Lower lobe of right lung (tissue), 2 donors: Measurements from ENCODE around the gene OST4. TPM values are rescaled to one million over a fixed set of nuclear protein-coding genes. Genes with fewer than 3 reads are reported as not detected.

Experiments used
- ATAC-seq, 2 donors: fragments of 200-7000 bp; cut with Tn5 transposase; one replicate each; pipeline ENCODE4 v1.9.1; 2020 to 2022; ENCODE audit warnings: mild to moderate bottlenecking in 2 of 2, moderate library complexity in 2 of 2
- DNase-seq: peaks from one replicate; pipeline ENCODE4 v3.0.0-alpha.2; 2020
- H3K27ac ChIP-seq: fragments of 200-600 bp; one replicate; pipeline ENCODE4 v1.8.0; 2022
- H3K27me3 ChIP-seq: fragments of 200-600 bp; one replicate; pipeline ENCODE4 v1.8.0; 2022; ENCODE audit warnings: low read depth
- H3K36me3 ChIP-seq: fragments of 200-600 bp; one replicate; pipeline ENCODE4 v1.8.0; 2022; ENCODE audit warnings: mild to moderate bottlenecking
- H3K4me1 ChIP-seq: fragments of 200-600 bp; one replicate; pipeline ENCODE4 v1.8.0; 2022
- H3K4me3 ChIP-seq: fragments of 200-600 bp; one replicate; pipeline ENCODE4 v1.8.0; 2022; ENCODE audit warnings: mild to moderate bottlenecking
- H3K9me3 ChIP-seq: fragments of 200-600 bp; one replicate; pipeline ENCODE4 v1.8.0; 2022
- CTCF ChIP-seq: fragments of 200-600 bp; IDR thresholded peaks from one replicate; pipeline ENCODE4 v1.8.0; 2022; ENCODE audit warnings: antibody characterized with exemption, mild to moderate bottlenecking
- intact Hi-C: fragments of 100-400 bp; cut with DNase I; formaldehyde crosslinking; loops from one replicate; pipeline ENCODE4 v1.11.0; 2022
- total RNA-seq: library from RNA; stranded (reverse); fragmentation: NEBNext Ultra II Directional; extraction: Animal tissue kit (Norgen Biotek cat#: 25700); gene quantifications from one replicate; pipeline ENCODE4 v1.2.1, GENCODE V29; 2021
- donor health status: DM: no; HTN: yes; CAD: no; lungs with severe emphysema.

Gene OST4
- total RNA-seq, 1 donor from 2014 or later: 243 TPM

GRCh38 chr2:27024188-27024587, 47.3 kb downstream of the OST4 start:
- no peaks in the 10 kb centered on the region for H3K9me3 ChIP-seq
- DNase-seq (no peak), ATAC-seq (no peak)
- no peak overlapping the region for H3K4me3 ChIP-seq
- H3K4me1 ChIP-seq: no peaks in the 10 kb centered on the region
- no peak overlapping the region for H3K27ac ChIP-seq
- no peaks in the 10 kb centered on the region for H3K27me3 ChIP-seq
- intact Hi-C loops: no loop called here
- TF ChIP-seq CTCF: no peak
- peaks cover 44% of the 10 kb centered on the region for H3K36me3 ChIP-seq

- DNase-seq: no peak
Observed at GRCh38 chr2:27023740-27024139, 47.7 kb downstream of the OST4 start.

GRCh38 chr2:27021253-27022049, 50.0 kb downstream of the OST4 start:
- H3K9me3 ChIP-seq: no peaks in the 10 kb centered on the region
- no peak for DNase-seq

More at GRCh38 chr2:27023740-27024139, 47.7 kb downstream of the OST4 start:
- peaks cover 44% of the 10 kb centered on the region for H3K36me3 ChIP-seq
- no peak for ATAC-seq
- no peak for TF ChIP-seq CTCF
- no peaks in the 10 kb centered on the region for H3K9me3 ChIP-seq
- H3K4me3 ChIP-seq: no peak overlapping the region
- no peaks in the 10 kb centered on the region for H3K4me1 ChIP-seq
- no peak overlapping the region for H3K27ac ChIP-seq
- intact Hi-C loops: no loop called here
- no peaks in the 10 kb centered on the region for H3K27me3 ChIP-seq

More at GRCh38 chr2:27021253-27022049, 50.0 kb downstream of the OST4 start:
- no peak for ATAC-seq
- H3K27ac ChIP-seq: no peak overlapping the region
- intact Hi-C loops: no loop called here
- no peaks in the 10 kb centered on the region for H3K27me3 ChIP-seq
- no peak for TF ChIP-seq CTCF
- H3K36me3 ChIP-seq: peaks cover 38% of the 10 kb centered on the region
- H3K4me3 ChIP-seq: no peak overlapping the region
- no peaks in the 10 kb centered on the region for H3K4me1 ChIP-seq

Other genes starting within 250 kb of the OST4 start
- not detected for gene DPYSL5, start 223.5 kb downstream of the OST4 start, total RNA-seq
- 27.1 TPM for gene MAPRE3, start 101.0 kb downstream of the OST4 start, total RNA-seq
- gene TMEM214, start 38.7 kb downstream of the OST4 start, total RNA-seq: 62.9 TPM
- gene AGBL5, start 20.0 kb downstream of the OST4 start, total RNA-seq: 18.9 TPM
- 56.3 TPM for gene EMILIN1, start 7.0 kb upstream of the OST4 start, total RNA-seq
- gene KHK, start 15.1 kb upstream of the OST4 start, total RNA-seq: 5.1 TPM
- gene CGREF1, start 47.5 kb upstream of the OST4 start, total RNA-seq: 0.74 TPM
- 0.21 TPM for gene ABHD1, start 52.2 kb upstream of the OST4 start, total RNA-seq
- 37.7 TPM for gene PREB, start 63.0 kb upstream of the OST4 start, total RNA-seq
- not detected for gene PRR30, start 67.8 kb upstream of the OST4 start, total RNA-seq
- gene TCF23, start 77.3 kb upstream of the OST4 start, total RNA-seq: 1.2 TPM
- 102 TPM for gene ATRAID, start 140.4 kb upstream of the OST4 start, total RNA-seq
- 20.8 TPM for gene SLC5A6, start 140.6 kb upstream of the OST4 start, total RNA-seq
- gene CAD, start 145.7 kb upstream of the OST4 start, total RNA-seq: 28.8 TPM
- 0.80 TPM for gene SLC30A3, start 191.4 kb upstream of the OST4 start, total RNA-seq
- not detected for gene DNAJC5G, start 203.8 kb upstream of the OST4 start, total RNA-seq
- gene TRIM54, start 210.8 kb upstream of the OST4 start, total RNA-seq: not detected
- gene UCN, start 236.8 kb upstream of the OST4 start, total RNA-seq: 4.0 TPM